ENCODE measurements around the gene PDZD4. TPM values are rescaled to one million over a fixed set of nuclear protein-coding genes. Genes with fewer than 3 reads are reported as not detected.

The PDZD4 gene
- total RNA-seq, 1 donor from 2014 or later = 15.1 TPM

GRCh38 chrX:153771415-153772315 is 58.7 kb downstream of the PDZD4 start:
- no peak for DNase-seq (ENCODE audit: low spot score)

GRCh38 chrX:153770601-153771414 is 59.5 kb downstream of the PDZD4 start:
- DNase-seq (ENCODE audit: low spot score) = no peak

GRCh38 chrX:153769865-153770600 is 60.3 kb downstream of the PDZD4 start:
- DNase-seq (ENCODE audit: low spot score) = no peak

- DNase-seq (ENCODE audit: low spot score) = no peak
These were observed 61.0 kb downstream of the PDZD4 start for GRCh38 chrX:153769158-153769864.

GRCh38 chrX:153768311-153769157 is 61.8 kb downstream of the PDZD4 start:
- no peak for DNase-seq (ENCODE audit: low spot score)

GRCh38 chrX:153767674-153768055 is 62.7 kb downstream of the PDZD4 start:
- DNase-seq (ENCODE audit: low spot score) = no peak

GRCh38 chrX:153766871-153767673 is 63.3 kb downstream of the PDZD4 start:
- no peak for DNase-seq (ENCODE audit: low spot score)

- no peak for DNase-seq (ENCODE audit: low spot score)
These were observed 64.1 kb downstream of the PDZD4 start for GRCh38 chrX:153766098-153766817.

- no peak for DNase-seq (ENCODE audit: low spot score)
These were observed 64.9 kb downstream of the PDZD4 start for GRCh38 chrX:153765138-153766079.

- DNase-seq (ENCODE audit: low spot score) = no peak
These were observed 65.6 kb downstream of the PDZD4 start for GRCh38 chrX:153764786-153765137.

- DNase-seq (ENCODE audit: low spot score) = peak; percentile 81
These were observed 66.2 kb downstream of the PDZD4 start, which contains the start of gene PLXNB3 for GRCh38 chrX:153763989-153764755. Gene PLXNB3, plus strand, starts transcription at chrX:153764249. Its CDS starts 1,287 bp downstream, at chrX:153765536.

- DNase-seq (ENCODE audit: low spot score) = no peak
These were observed 66.9 kb downstream of the PDZD4 start for GRCh38 chrX:153763298-153763932.

GRCh38 chrX:153762626-153763173 is 67.6 kb downstream of the PDZD4 start:
- DNase-seq (ENCODE audit: low spot score) = no peak

GRCh38 chrX:153761863-153762262 is 68.5 kb downstream of the PDZD4 start:
- DNase-seq (ENCODE audit: low spot score) = no peak

GRCh38 chrX:153755136-153755535 is 75.2 kb downstream of the PDZD4 start:
- no peak for DNase-seq (ENCODE audit: low spot score)

Measured in mucosa of gallbladder (tissue), 1 donor.